ENCODE measurements around the gene ENPP6.

DNA sequence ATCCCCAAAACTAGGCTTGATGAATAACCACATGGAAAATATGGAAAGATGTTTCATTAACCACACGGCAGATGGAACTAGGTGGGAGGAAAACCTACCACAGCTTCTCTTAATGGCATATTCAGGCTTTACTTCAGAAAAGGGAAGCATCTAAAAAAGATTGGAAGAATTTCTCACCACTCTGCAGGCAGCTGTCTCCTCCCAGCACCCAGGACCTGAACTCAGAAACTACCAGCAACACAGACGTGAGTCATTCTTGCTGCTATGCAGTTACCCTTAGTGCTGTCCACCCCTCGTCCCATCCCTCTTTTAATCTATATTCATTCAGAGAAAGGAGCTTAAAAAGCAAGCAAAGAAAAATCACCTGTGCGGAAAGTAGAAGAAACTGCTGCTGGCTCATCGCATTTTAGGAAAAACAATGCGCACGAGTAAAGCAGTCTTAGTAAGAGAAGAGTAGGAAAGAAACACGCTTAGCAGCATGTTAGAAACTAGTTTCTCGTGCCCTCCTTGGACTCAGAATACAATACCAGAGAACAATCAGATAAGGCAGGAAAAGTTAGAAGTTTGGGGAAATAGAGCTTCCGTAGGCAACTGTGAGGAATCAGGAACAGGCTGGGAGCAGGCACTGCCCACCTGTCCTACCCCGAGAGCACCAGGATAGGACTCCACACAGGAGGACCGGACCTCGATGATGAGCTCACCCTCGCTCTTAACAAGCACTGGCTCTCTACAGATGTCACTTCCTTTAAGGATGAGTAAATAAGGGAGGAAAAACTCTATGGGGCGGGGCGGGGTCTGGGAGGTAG is 48.1 kb upstream of the ENPP6 start:
- TF ChIP-seq, protein P1, sequence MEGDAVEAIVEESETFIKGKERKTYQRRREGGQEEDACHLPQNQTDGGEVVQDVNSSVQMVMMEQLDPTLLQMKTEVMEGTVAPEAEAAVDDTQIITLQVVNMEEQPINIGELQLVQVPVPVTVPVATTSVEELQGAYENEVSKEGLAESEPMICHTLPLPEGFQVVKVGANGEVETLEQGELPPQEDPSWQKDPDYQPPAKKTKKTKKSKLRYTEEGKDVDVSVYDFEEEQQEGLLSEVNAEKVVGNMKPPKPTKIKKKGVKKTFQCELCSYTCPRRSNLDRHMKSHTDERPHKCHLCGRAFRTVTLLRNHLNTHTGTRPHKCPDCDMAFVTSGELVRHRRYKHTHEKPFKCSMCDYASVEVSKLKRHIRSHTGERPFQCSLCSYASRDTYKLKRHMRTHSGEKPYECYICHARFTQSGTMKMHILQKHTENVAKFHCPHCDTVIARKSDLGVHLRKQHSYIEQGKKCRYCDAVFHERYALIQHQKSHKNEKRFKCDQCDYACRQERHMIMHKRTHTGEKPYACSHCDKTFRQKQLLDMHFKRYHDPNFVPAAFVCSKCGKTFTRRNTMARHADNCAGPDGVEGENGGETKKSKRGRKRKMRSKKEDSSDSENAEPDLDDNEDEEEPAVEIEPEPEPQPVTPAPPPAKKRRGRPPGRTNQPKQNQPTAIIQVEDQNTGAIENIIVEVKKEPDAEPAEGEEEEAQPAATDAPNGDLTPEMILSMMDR (conservative IDR thresholded peaks at IDR 0.05; ENCODE audit: low read length), result no peak
- TF ChIP-seq EZH2phosphoT487 (IDR thresholded peaks at IDR 0.05; ENCODE audit: borderline replicate concordance), result no peak
